Peyer's patch (tissue), 4 donors: Measurements from ENCODE around the gene PPP2R5E.

Experiments
- CTCF ChIP-seq, 6 experiments: fragments of 450-650 bp in 4 of 6; fragments of 200-600 bp in 2 of 6; sonication (generic) in 1 of 6; IDR thresholded peaks; one replicate each; pipeline ENCODE4 v1.5.1; 2017 to 2019; ENCODE audit warnings: antibody characterized with exemption in 6 of 6, mild to moderate bottlenecking in 3 of 6, moderate library complexity in 1 of 6
- POLR2A ChIP-seq, 2 donors: fragments of 450-650 bp; IDR thresholded peaks; one replicate each; pipeline ENCODE4 v1.5.1; 2017; ENCODE audit warnings: antibody characterized with exemption in 2 of 2, mild to moderate bottlenecking in 2 of 2, moderate library complexity in 2 of 2

- TF ChIP-seq CTCF (IDR thresholded peaks at IDR 0.05) (no peak), POLR2A (IDR thresholded peaks at IDR 0.05) (no peak)
Measured at GRCh38 chr14:63533474-63533873, 9.7 kb downstream of the PPP2R5E start.
